Measurements from ENCODE around the gene ZEB1. TPM values are rescaled to one million over a fixed set of nuclear protein-coding genes. Genes with fewer than 3 reads are reported as not detected.

The ZEB1 gene
- total and polyA plus RNA-seq, 2 of the 4 experiments (the other 2 are of a cell fraction) = 23.7 to 108 TPM

GRCh38 chr10:31458974-31459373 is 140.0 kb downstream of the ZEB1 start:
- H3K9me1 ChIP-seq (ENCODE audit: insufficient read depth, low read length) = peaks cover 5% of the 10 kb centered on the region
- H3K9me3 ChIP-seq (ENCODE audit: control insufficient read depth, insufficient read depth, low read length) = peaks cover 5% of the 10 kb centered on the region; the same call in 1 of the 2 replicates
- H3K4me3 ChIP-seq (ENCODE audit: insufficient read depth, low read depth, low read length) = no peak overlapping the region
- ChIA-PET CTCF (no interaction called here), POLR2A (ENCODE audit: unreplicated experiment) (no interaction called here)
- TF ChIP-seq MAFK (IDR thresholded peaks at IDR 0.05; ENCODE audit: low read depth, low read length) (no peak), RFX5 (IDR thresholded peaks at IDR 0.05; ENCODE audit: low read depth, low read length) (no peak), CEBPB (IDR thresholded peaks at IDR 0.05; ENCODE audit: low read depth, low read length) (no peak), BHLHE40 (IDR thresholded peaks at IDR 0.05; ENCODE audit: low read depth, low read length) (no peak), NFE2L2 (IDR thresholded peaks at IDR 0.05; ENCODE audit: low read depth, low read length) (no peak), POLR2A (IDR thresholded peaks at IDR 0.05; ENCODE audit: low read depth, low read length) (no peak), MXI1 (IDR thresholded peaks at IDR 0.05; ENCODE audit: borderline replicate concordance, low read depth, low read length) (no peak), FOS (IDR thresholded peaks at IDR 0.05; ENCODE audit: low read depth, low read length) (no peak), MAZ (IDR thresholded peaks at IDR 0.05; ENCODE audit: borderline replicate concordance, low read depth, low read length) (no peak), RAD21 (IDR thresholded peaks at IDR 0.05; ENCODE audit: low read length) (no peak), RCOR1 (IDR thresholded peaks at IDR 0.05; ENCODE audit: insufficient replicate concordance, low read length) (no peak), CHD1 (IDR thresholded peaks at IDR 0.05; ENCODE audit: low read depth, low read length) (no peak), CTCF (conservative IDR thresholded peaks at IDR 0.05; ENCODE audit: low read depth, low read length) (no peak)
- TF ChIP-seq, protein P1, sequence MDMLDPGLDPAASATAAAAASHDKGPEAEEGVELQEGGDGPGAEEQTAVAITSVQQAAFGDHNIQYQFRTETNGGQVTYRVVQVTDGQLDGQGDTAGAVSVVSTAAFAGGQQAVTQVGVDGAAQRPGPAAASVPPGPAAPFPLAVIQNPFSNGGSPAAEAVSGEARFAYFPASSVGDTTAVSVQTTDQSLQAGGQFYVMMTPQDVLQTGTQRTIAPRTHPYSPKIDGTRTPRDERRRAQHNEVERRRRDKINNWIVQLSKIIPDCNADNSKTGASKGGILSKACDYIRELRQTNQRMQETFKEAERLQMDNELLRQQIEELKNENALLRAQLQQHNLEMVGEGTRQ (IDR thresholded peaks at IDR 0.05; ENCODE audit: low read depth, low read length) = no peak
- peaks cover 8% of the 10 kb centered on the region for H3K36me3 ChIP-seq (ENCODE audit: control insufficient read depth, insufficient read depth, low read length)
- no peak overlapping the region for H3K23ac ChIP-seq (ENCODE audit: low read depth, low read length)
- H2AK5ac ChIP-seq (ENCODE audit: low read depth, low read length) = no peak overlapping the region
- H2BK20ac ChIP-seq (ENCODE audit: low read depth, low read length) = no peak overlapping the region
- H4K8ac ChIP-seq (ENCODE audit: low read depth in 2 of 2, low read length in 2 of 2) = no peak overlapping the region
- no peak for ATAC-seq (ENCODE audit: low read depth)
- no peak overlapping the region for H4K5ac ChIP-seq (ENCODE audit: low read depth, low read length)
- intact Hi-C loops (cut with micrococcal nuclease) = no loop called here
- H3K9ac ChIP-seq (ENCODE audit: low read depth, low read length) = no peak overlapping the region
- H3K27me3 ChIP-seq (ENCODE audit: control insufficient read depth, insufficient read depth, low read length) = no peaks in the 10 kb centered on the region
- in situ Hi-C loops (cut with MboI; ENCODE audit: low sequenced_read_pairs) = no loop called here
- no peak overlapping the region for H2BK15ac ChIP-seq (ENCODE audit: low read depth, low read length)
- no peak overlapping the region for H3K4ac ChIP-seq (ENCODE audit: low read depth, low read length)
- H3K79me1 ChIP-seq (ENCODE audit: low read depth in 1 of 2, low read length in 2 of 2) = peaks cover 24 to 42% of the 10 kb centered on the region in 2 experiments
- H3K4me1 ChIP-seq (ENCODE audit: control insufficient read depth, insufficient read depth, low read length) = peaks cover 2% of the 10 kb centered on the region; the same call in 1 of the 2 replicates
- no peak overlapping the region for H2BK5ac ChIP-seq (ENCODE audit: low read depth, low read length, poor library complexity, severe bottlenecking)
- H3K18ac ChIP-seq (ENCODE audit: low read depth, low read length) = no peak overlapping the region
- no peak overlapping the region for H4K91ac ChIP-seq (ENCODE audit: insufficient read depth, low read depth, low read length)
- DNase-seq = no peak
- no peak overlapping the region for H3K4me2 ChIP-seq (ENCODE audit: low read depth, low read length)
- H2AFZ ChIP-seq (replicated peaks; ENCODE audit: low read length, poor library complexity) = no peak overlapping the region
- H3K56ac ChIP-seq (ENCODE audit: extremely low read depth, insufficient read depth, low read length) = no peak overlapping the region
- no peak overlapping the region for H2BK120ac ChIP-seq (ENCODE audit: low read depth, low read length)
- H4K20me1 ChIP-seq (ENCODE audit: insufficient read depth, low read length) = peaks cover 38% of the 10 kb centered on the region
- H3K14ac ChIP-seq (replicated peaks; ENCODE audit: low read depth, low read length) = no peak overlapping the region
- dilution Hi-C loops (cut with HindIII; ENCODE audit: low sequenced_read_pairs, unreplicated experiment) = no loop called here
- H3K27ac ChIP-seq (ENCODE audit: insufficient read depth, low read length) = no peak overlapping the region
- BruUV-seq (replicated peaks) = no TSS peak
- no peak overlapping the region for H2AK9ac ChIP-seq (replicated peaks; ENCODE audit: low read depth, low read length, poor library complexity)
